A549 (cell line): ENCODE data around the gene ZNF23.

Experiments used
- KDM1A ChIP-seq: fragments of 200-600 bp; sonication (generic); IDR thresholded peaks from 2 replicates; pipeline ENCODE4 v1.6.1; 2016; ENCODE audit warnings: low read depth, mild to moderate bottlenecking
- TF ChIP-seq, protein P1 (sequence below): fragments of >200 bp; sonication (Bioruptor Twin); formaldehyde crosslinking; IDR thresholded peaks from 3 replicates; pipeline ENCODE4 v1.5.1; 2016

DNA sequence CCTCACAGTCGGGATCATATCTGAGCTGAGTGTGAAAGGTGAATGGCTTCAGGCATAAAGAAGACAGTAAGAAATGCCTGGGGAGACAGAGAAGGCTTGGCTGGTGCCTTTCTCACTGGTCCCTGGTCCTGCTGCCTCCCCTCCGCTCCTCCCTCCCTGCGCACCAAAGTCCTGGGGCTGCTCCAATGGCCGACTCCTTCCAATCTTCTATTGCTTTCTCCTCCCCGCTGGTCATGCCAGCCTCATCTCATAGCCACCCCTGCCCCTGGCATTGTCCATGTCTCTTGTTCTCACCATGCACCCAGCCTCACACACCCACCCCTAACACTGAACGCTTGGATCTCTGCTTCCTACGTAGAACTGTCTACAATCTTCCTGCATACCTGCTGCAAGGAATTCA is 38.2 kb downstream of the ZNF23 start:
- TF ChIP-seq, protein P1, sequence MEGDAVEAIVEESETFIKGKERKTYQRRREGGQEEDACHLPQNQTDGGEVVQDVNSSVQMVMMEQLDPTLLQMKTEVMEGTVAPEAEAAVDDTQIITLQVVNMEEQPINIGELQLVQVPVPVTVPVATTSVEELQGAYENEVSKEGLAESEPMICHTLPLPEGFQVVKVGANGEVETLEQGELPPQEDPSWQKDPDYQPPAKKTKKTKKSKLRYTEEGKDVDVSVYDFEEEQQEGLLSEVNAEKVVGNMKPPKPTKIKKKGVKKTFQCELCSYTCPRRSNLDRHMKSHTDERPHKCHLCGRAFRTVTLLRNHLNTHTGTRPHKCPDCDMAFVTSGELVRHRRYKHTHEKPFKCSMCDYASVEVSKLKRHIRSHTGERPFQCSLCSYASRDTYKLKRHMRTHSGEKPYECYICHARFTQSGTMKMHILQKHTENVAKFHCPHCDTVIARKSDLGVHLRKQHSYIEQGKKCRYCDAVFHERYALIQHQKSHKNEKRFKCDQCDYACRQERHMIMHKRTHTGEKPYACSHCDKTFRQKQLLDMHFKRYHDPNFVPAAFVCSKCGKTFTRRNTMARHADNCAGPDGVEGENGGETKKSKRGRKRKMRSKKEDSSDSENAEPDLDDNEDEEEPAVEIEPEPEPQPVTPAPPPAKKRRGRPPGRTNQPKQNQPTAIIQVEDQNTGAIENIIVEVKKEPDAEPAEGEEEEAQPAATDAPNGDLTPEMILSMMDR, result no peak
- TF ChIP-seq KDM1A, result no peak
